IPS-18c (cell line): Measurements from ENCODE around the gene ANKRD40.
"Not testable (repeated sequence)": the region's sequence is repeated elsewhere in the genome, so short reads cannot be mapped to it uniquely, and the experiment has no call there.

Experiments used
- H3K4me3 ChIP-seq: 2 replicates; pipeline ENCODE4 v1.7.0; 2013; ENCODE audit warnings: low read depth, mild to moderate bottlenecking, low read length, moderate library complexity; ENCODE audit not compliant: insufficient read depth
- H3K9me3 ChIP-seq: one replicate; pipeline ENCODE4 v1.6.1; 2013; ENCODE audit warnings: mild to moderate bottlenecking, low read length, moderate library complexity; ENCODE audit not compliant: control insufficient read depth, insufficient read depth

The ANKRD40 gene, protein sequence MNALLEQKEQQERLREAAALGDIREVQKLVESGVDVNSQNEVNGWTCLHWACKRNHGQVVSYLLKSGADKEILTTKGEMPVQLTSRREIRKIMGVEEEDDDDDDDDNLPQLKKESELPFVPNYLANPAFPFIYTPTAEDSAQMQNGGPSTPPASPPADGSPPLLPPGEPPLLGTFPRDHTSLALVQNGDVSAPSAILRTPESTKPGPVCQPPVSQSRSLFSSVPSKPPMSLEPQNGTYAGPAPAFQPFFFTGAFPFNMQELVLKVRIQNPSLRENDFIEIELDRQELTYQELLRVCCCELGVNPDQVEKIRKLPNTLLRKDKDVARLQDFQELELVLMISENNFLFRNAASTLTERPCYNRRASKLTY

DNA sequence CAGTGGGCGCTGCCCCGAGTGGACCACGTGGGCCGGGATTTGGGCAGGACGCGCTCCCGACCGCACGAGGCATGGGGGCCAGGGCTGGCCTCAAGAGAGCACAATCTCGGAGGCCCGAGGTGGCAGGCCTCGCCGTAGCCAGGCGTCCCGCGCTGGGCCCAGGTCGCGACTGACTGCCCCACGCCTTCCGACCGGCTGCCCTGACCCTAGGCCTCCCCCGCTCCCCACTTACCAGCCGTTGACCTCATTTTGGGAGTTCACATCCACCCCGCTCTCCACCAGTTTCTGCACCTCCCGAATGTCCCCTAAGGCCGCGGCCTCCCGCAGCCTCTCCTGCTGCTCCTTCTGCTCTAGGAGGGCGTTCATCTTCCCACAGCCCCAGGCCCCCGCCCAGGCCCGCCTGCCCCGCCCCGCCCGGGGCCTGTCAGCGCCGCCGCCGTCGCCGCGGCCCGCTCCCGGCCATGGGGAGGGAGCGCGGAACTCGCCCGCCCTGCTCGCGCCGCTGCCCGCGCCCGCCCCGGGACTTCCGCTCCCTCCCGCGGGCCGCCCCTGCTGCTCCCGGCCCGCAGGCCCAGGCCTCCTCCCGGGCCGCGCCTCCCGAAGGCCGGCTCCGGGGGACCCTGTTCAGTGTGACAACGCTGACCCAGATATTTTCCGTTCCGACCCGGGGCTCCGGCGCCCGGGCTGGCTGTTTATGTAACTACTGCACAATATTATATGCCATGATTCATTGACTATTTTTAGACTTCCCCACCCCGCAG is at the start of gene ANKRD40:
Gene ANKRD40, minus strand, starts transcription at position 626 of the 761 bp plus-strand sequence. Its CDS starts 260 bp downstream, at position 366.
- H3K4me3 ChIP-seq, result peak within 1 kb of the TSS; percentile 84
- no peaks in the 10 kb centered on the region for H3K9me3 ChIP-seq

DNA sequence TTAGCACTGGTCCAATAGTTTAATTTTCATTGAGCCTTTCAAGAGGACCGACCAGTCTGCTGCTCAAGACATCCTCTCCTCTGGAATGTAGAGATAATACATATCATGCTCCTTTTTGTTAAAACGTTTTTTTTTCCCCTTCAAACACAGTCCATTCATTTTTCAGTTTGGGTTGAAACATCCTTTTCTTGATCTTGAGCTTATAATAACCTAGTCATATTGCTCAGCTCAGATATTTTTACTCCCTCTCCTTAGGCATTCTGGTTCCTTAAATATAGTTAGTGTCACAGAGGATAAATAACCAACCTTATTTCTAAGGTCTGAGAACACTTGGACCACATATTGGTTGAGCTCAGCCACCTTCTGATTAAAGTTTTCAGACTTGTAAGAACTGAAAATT is 46.8 kb upstream of the ANKRD40 start:
- no peak overlapping the region for H3K4me3 ChIP-seq
- H3K9me3 ChIP-seq, result no peaks in the 10 kb centered on the region

DNA sequence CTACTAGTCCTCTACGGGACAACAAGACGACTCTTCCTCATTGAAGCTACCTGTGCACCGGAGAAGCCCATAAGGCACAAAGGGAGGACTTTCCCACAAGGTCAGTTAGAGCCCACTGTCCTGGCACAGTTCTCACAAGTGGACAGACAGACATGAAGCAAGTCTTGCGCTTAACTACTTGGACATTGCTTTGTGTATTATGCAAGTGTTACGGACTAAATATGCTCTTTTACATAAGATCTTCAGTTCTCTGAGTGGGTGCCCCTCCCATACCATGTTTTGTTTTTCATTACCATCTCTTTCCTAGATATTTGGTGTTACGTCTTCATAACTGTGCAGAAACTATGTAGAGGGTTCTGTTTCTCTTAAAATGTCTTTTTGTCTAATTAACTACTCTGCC is 41.5 kb upstream of the ANKRD40 start:
- H3K9me3 ChIP-seq, result no peaks in the 10 kb centered on the region
- no peak overlapping the region for H3K4me3 ChIP-seq

DNA sequence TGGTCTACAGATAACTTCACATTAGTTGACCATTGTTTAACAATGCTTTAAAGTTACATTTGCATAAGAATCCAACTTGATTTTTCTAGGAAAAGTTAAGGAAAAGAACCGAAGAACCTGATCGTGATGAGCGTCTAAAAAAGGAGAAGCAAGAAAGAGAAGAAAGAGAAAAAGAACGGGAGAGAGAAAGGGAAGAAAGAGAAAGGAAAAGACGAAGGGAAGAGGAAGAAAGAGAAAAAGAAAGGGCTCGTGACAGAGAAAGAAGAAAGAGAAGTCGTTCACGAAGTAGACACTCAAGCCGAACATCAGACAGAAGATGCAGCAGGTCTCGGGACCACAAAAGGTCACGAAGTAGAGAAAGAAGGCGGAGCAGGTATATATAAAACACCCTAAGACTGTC is 37.9 kb upstream of the ANKRD40 start:
- no peaks in the 10 kb centered on the region for H3K9me3 ChIP-seq

DNA sequence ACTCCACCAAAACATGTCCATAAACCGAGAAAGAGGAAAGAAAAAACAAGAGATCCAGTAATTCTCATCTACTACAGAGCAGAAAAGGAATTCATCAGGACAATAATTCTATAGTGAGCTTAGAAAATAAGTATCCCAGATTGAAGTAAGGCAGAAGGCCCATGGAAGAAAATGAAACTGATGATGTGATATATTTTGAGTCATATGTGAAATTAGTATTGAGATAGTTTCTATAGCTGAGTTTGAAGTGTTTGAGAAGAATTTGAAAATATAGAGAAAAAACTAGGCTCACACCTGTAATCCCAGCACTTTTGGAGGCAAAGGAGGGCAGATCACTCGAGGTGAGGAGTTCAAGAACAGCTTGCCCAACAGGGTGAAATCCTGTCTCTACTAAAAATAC is 31.4 kb upstream of the ANKRD40 start:
- Histone ChIP-seq H3K9me3 (no peaks in the 10 kb centered on the region), H3K4me3 (no peak overlapping the region)

More for the DNA sequence above, 37.9 kb upstream of the ANKRD40 start:
- H3K4me3 ChIP-seq, result no peak overlapping the region

DNA sequence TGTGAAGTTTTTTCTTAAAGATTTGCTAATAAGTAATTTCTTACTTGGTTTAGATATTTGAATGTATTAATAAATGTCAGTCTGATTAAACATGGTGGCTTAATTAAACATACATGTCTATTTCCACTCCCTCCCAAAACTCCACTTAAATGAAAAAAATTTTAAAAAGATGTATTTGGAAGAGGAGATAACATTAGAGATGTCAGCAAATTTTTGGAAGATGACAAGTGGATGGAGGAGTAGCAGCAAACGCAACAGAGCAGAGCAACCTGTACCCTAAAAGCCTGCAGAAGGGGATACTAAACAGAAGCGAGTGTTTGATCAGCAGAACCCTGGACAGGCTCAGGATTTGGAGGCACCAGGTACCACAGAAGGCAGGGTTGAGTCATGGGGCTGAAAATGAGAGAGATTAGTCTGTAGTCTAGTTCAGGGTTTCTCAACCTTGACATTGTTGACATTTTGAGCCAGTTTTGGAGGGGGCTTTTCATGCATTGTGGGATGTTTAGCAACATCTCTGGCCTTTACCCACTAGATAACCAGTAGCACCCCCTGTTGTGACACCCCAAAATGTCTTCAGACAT is 29.5 kb upstream of the ANKRD40 start:
- Histone ChIP-seq H3K9me3 (no peaks in the 10 kb centered on the region), H3K4me3 (no peak overlapping the region)

DNA sequence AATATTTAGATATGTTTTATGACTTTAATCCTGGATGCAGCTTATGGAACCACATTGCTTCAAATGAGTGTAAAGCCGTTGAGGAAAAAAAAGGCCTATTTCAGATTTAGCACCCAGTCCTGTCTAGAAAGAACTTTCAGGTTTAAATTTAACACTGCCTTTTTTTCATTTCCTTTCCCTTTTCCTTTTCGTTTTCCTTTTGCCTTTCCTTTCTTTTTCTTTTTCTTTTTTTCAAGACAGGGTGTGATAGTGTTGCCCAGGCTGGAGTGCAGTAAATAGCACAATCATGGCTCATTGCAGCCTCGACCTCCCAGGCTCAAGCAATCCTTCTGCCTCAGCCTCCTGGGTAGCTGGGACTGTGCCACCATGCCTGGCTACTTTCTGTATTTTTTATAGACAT is 27.6 kb upstream of the ANKRD40 start:
- Histone ChIP-seq H3K9me3 (peaks cover 2% of the 10 kb centered on the region), H3K4me3 (no peak overlapping the region)

DNA sequence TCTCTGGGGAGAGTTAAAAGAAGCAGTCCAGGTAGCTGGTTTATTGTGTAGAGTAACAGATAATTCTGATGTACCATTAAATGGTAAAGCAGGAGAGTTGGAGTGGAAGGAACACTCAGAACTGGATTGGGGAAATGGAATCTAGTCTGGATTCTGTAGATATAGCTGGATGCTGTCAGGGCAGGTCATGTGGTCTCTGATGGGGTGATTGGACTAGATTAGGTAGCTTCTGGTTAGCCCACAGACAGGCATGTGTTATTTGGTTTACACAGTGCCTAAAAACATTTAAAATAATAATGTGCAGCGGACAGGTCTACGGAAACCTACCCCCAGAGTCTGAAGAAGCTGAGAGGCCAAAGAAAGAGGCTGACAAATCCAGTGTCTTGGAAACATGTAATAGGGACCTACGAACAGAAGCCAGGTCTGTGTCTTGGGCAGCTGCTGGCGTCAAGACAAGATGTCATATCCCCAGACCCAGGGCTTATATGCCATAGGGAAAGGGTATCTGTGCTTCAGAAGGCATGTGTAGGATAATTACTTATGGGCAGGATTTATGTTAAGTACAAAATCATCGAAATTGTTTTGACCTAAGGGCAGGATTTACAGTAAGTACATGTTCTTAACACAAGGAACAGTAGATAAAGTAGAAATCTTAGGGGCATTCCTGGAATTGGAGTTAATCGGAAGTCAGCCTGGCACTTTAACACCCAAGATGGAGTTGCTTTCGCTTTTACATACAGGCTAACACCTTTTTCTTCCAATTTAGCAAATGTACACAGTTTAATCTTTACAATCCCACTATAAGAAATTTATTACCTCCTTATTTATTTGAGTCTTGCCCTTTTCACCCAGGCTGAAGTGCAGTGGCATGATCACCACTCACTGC is 24.1 kb upstream of the ANKRD40 start:
- peaks cover 2% of the 10 kb centered on the region for H3K9me3 ChIP-seq
- no peak overlapping the region for H3K4me3 ChIP-seq

DNA sequence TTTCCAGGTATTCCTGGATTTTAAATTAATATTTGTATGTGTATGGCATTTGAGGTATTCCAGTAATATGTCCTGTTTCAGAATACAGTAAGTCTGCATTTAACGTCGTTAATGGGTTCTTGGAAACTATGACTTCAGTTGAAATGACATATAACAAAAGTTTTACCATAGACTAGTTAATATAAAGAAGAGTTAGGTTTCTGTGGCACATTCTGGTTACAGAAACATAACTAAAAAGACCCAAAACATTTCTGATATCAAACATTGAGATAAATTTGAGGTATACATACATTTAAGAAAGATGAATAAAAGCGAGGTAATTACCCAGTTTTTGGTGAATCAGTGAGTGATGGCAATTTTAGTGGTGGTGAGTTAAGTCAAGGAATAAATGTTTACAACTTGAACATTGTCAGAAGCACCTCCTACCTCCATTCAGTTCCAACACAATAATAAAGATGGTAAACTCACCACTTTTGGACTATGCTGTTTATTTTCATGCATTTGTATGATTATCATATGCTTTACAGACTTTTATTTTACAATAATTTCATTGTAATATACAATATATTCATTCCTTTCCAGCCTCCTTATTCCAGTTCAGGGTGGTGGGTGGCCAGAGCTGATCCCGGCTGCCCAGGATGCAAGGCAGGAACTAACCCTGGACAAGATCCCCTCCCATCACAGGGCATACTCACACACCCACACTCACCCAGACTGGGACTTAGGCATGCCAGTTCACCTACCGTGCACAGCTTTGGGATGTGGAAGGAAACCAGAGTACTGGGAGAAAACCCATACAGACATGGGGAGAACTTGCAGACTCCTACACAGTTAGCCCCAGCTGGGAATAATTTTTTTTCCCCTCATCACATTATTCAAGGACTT is 21.4 kb upstream of the ANKRD40 start:
- H3K9me3 ChIP-seq, result peaks cover 2% of the 10 kb centered on the region
- H3K4me3 ChIP-seq, result no peak overlapping the region

DNA sequence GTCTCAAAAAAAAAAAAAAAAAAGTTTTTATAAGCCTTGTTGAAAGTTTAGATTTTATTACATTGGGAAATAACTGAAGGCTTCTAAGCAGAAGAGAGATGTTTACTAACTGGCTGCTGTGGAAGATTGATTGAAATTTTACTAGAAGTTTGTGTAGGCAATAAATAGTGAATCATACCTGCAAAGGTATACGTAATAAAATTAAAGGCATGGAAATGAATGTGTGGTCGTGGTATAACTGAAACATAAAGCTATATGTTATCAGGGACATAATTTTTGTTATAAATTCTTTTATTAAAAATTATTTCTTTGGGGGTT is 20.4 kb upstream of the ANKRD40 start:
- no peak overlapping the region for H3K4me3 ChIP-seq
- peaks cover 2% of the 10 kb centered on the region for H3K9me3 ChIP-seq

DNA sequence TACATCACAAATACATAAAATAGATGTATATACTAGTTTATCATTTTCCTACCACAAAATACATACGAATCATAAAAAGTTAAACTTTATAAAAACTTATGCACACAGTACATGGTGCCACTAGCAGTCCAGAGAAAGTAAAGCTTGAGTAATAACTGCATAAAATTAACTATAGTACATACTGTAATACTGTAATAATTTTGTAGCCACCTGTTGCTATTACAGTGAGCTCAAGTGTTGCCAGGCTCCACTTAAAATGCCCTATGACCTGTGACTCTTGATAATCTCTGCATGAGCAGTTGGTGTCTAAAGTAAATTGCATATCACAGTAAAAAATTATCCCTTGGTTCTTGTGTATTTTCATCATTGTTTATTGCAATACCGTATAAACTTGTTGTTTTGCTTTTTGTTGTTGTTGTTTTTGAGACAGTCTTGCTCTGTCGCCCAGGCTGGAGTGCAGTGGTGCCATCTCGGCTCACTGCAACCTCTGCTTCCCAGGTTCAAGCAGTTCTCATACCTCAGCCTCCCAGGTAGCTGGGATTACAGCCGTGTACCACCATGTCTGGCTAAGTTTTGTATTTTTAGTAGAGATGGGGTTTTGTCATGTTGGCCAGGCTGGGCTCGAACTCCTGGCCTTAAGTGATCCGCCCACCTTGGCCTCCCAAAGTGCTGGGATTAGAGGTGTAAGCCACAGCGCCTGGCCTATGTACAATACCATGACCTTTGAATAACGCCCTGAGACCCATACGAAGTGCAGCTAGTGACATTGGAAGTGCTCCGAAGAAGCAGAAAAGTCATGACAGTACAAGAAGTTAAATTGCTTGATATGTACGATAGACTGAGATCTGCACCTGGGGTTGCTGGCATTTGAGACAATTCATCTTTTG is 18.3 kb upstream of the ANKRD40 start:
- no peak overlapping the region for H3K4me3 ChIP-seq
- H3K9me3 ChIP-seq, result no peaks in the 10 kb centered on the region

DNA sequence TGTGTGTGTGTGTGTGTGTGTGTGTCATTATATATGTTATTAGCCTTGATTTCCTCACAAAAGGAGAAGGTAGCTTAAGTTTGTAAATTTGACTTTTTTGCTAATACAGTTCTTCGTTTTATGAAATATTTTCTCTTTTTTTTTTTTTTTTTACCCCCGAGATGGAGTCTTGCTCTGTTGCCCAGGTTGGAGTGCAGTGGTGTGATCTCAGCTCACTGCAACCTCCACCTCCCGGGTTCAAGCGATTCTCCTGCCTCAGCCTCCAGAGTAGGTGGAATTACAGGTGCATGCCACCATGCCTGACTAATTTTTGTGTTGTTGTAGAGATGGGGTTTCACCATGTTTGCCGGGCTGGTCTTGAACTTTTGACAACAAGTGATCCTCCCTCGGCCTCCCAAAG is 16.9 kb upstream of the ANKRD40 start:
- H3K4me3 ChIP-seq, H3K9me3 ChIP-seq: not testable (repeated sequence)

DNA sequence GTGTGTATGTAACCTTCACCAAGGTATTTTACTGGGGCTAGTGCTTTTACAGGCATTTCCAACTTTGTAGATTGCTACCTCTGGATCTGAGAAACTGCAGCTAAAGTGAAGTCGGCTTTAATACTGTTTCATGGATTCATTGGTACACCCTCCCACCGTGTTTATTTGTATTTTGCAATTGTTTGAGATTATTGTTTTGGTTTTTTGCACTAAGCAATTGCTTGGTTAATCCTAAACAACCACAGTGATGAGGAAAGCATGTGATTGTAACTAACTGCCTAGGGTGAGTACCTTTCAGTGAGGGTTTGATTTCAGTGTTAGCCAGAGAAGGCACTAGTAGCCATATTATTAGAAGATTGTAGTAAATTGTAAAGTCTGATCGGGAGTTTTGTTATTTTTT is 15.0 kb upstream of the ANKRD40 start:
- no peaks in the 10 kb centered on the region for H3K9me3 ChIP-seq
- H3K4me3 ChIP-seq, result no peak overlapping the region

DNA sequence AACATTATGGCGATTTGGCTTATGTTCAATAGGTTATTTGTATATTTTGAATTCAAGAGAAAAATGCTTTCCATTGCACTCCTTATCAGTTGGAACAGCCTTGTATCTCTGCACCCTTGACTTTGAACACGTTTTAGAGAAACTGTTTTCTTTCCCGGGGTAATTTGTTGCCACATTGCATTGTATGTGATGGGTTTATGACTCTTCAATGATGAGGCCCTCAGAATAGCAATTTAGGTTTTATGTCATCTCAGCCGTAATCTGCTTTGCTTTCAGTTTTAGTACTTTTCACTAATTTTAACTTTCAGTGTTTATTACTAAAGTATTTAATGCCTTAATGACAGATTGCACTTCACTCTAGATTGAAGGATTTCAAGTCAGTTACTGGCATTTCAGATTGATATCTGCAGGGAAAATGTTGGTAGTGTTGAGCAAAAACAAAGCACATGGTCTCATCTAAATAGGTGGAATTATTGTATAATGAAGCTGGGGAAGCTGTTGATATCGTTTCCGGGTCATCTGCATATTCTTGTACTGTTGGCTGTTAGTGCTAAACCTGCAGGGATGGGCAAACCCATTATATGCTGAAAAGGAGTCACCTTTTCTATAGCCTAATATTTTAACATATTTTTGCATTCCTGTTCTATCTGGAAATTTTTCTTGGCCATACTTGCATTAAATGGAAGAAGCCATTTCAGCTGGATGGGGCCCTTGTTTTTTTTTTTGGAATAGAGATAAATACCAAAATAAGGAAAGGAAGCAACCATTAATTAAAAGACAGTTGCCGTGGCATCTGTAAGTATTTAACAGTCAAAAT is 13.7 kb upstream of the ANKRD40 start:
- Histone ChIP-seq H3K4me3 (peak overlapping the region; percentile 93), H3K9me3 (no peaks in the 10 kb centered on the region)
